ENCODE results near the gene ESPN.

The ESPN gene

GRCh38 chr1:6508154-6508815 lies 83.7 kb downstream of the ESPN start:
- no peak for DNase-seq (ENCODE audit: low spot score in 2 of 2)
- H3K36me3 Mint-ChIP-seq (ENCODE audit: insufficient read depth) = no peaks in the 10 kb centered on the region
- no peaks in the 10 kb centered on the region for H3K4me1 Mint-ChIP-seq
- ATAC-seq (replicated peaks; ENCODE audit: extremely low read depth, poor library complexity, severe bottlenecking) = no peak
- H3K4me3 Mint-ChIP-seq = no peak overlapping the region
- no peaks in the 10 kb centered on the region for H3K9me3 Mint-ChIP-seq
- H3K27ac Mint-ChIP-seq (ENCODE audit: low read depth) = no peak overlapping the region
- H3K27me3 Mint-ChIP-seq = peaks cover 19% of the 10 kb centered on the region

GRCh38 chr1:6508816-6509189 lies 84.2 kb downstream of the ESPN start:
- Mint-ChIP-seq H3K4me1 (no peaks in the 10 kb centered on the region), H3K27ac (ENCODE audit: low read depth) (no peak overlapping the region), H3K9me3 (no peaks in the 10 kb centered on the region), H3K27me3 (peaks cover 19% of the 10 kb centered on the region), H3K4me3 (no peak overlapping the region), H3K36me3 (ENCODE audit: insufficient read depth) (no peaks in the 10 kb centered on the region)
- ATAC-seq (replicated peaks; ENCODE audit: extremely low read depth, poor library complexity, severe bottlenecking) = no peak
- DNase-seq (ENCODE audit: low spot score in 2 of 2) = no peak

- Mint-ChIP-seq H3K4me3 (no peak overlapping the region), H3K4me1 (no peaks in the 10 kb centered on the region), H3K27me3 (peaks cover 19% of the 10 kb centered on the region), H3K9me3 (no peaks in the 10 kb centered on the region), H3K27ac (ENCODE audit: low read depth) (no peak overlapping the region), H3K36me3 (ENCODE audit: insufficient read depth) (no peaks in the 10 kb centered on the region)
- no peak for ATAC-seq (replicated peaks; ENCODE audit: extremely low read depth, poor library complexity, severe bottlenecking)
- DNase-seq (ENCODE audit: low spot score in 2 of 2) = no peak
Observed at GRCh38 chr1:6509220-6509918, 84.8 kb downstream of the ESPN start.

GRCh38 chr1:6509919-6510291 lies 85.3 kb downstream of the ESPN start:
- Mint-ChIP-seq H3K27me3 (peaks cover 18% of the 10 kb centered on the region), H3K9me3 (no peaks in the 10 kb centered on the region), H3K4me3 (no peak overlapping the region), H3K27ac (ENCODE audit: low read depth) (no peak overlapping the region), H3K36me3 (ENCODE audit: insufficient read depth) (no peaks in the 10 kb centered on the region), H3K4me1 (no peaks in the 10 kb centered on the region)
- ATAC-seq (replicated peaks; ENCODE audit: extremely low read depth, poor library complexity, severe bottlenecking) = no peak
- DNase-seq (ENCODE audit: low spot score in 2 of 2) = no peak

- peaks cover 12% of the 10 kb centered on the region for H3K27me3 Mint-ChIP-seq
- H3K4me1 Mint-ChIP-seq = no peaks in the 10 kb centered on the region
- H3K36me3 Mint-ChIP-seq (ENCODE audit: insufficient read depth) = no peaks in the 10 kb centered on the region
- DNase-seq (ENCODE audit: low spot score in 2 of 2) (no peak), ATAC-seq (replicated peaks; ENCODE audit: extremely low read depth, poor library complexity, severe bottlenecking) (no peak)
- H3K9me3 Mint-ChIP-seq = no peaks in the 10 kb centered on the region
- H3K4me3 Mint-ChIP-seq = no peak overlapping the region
- no peak overlapping the region for H3K27ac Mint-ChIP-seq (ENCODE audit: low read depth)
Observed at GRCh38 chr1:6510493-6510892, 85.9 kb downstream of the ESPN start.

Measured in central memory CD8-positive, alpha-beta T cell (primary cell).